K562 (cell line): ENCODE data around the gene PDCD7. TPM values are rescaled to one million over a fixed set of nuclear protein-coding genes. Genes with fewer than 3 reads are reported as not detected.
A peak's percentile ranks its signal among the peaks of the same experiment; 100 is the strongest.

ENCODE experiments used
- ATAC-seq: fragments of 200-7000 bp; cut with Tn5 transposase; 3 replicates; pipeline ENCODE4 v1.9.1; 2020; ENCODE audit warnings: moderate library complexity
- BruUV-seq: library from RNA; stranded (reverse); fragments of 400-500 nt; replicated peaks from 2 replicates; lab custom pipeline; 2021; lab: Mats Ljungman, UMichigan
- CTCF ChIA-PET: fragments of 300-600 bp; formaldehyde crosslinking; extraction: SDS; loops from one replicate; lab custom pipeline; 2021; ENCODE audit warnings: low intra/inter-chr PET ratio; lab: Yijun Ruan, JAX
- POLR2A ChIA-PET: fragments of 300-600, 350-650 bp; sonication (Branson Sonifier 250); formaldehyde crosslinking; extraction: SDS; loops from one replicate; lab custom pipeline; 2021; ENCODE audit warnings: antibody characterized with exemption, inconsistent platforms; lab: Yijun Ruan, JAX
- DNase-seq, 4 experiments: peaks; one replicate each; pipeline versions ENCODE4 v3.0.0 to v3.0.0-alpha.2; 2011 to 2018; ENCODE audit warnings: low spot score in 3 of 4, mixed read lengths in 3 of 4; ENCODE audit errors: extremely low read depth in 1 of 4
- FAIRE-seq: peaks from 2 replicates; lab custom pipeline; 2011; peaks lifted over from hg19 to GRCh38; lab: Jason Lieb, UNC
- H2AFZ ChIP-seq: 2 replicates; pipeline ENCODE4 v1.6.0; 2011; ENCODE audit warnings: low read depth, low read length, control low read depth, inconsistent platforms
- H3K27ac ChIP-seq: fragments of 200-600 bp; 3 replicates; pipeline ENCODE4 v1.8.0; 2011; ENCODE audit warnings: low read depth, mild to moderate bottlenecking, control low read depth, inconsistent platforms, low read length, moderate library complexity, mixed read lengths; ENCODE audit errors: extremely low read depth
- H3K27me3 ChIP-seq, 2 experiments: fragments of 300-600 bp in 1 of 2; 2 replicates in 1 of 2; 3 replicates in 1 of 2; pipeline versions ENCODE4 v1.6.0 to v1.8.0; 2011; ENCODE audit warnings: inconsistent platforms in 2 of 2, low read length in 2 of 2, mild to moderate bottlenecking in 1 of 2, mixed read lengths in 1 of 2, moderate library complexity in 1 of 2; ENCODE audit not compliant: control insufficient read depth in 2 of 2, insufficient read depth in 2 of 2
- H3K36me3 ChIP-seq: fragments of 300-600 bp; 3 replicates; pipeline ENCODE4 v1.8.0; 2011; ENCODE audit warnings: mild to moderate bottlenecking, low read length, inconsistent platforms; ENCODE audit not compliant: control insufficient read depth, insufficient read depth
- H3K4me1 ChIP-seq, 2 experiments: fragments of 200-600 bp in 1 of 2; replicated peaks in 1 of 2; 2 replicates in 1 of 2; 3 replicates in 1 of 2; pipeline versions ENCODE4 v1.5.1 to v1.8.0; 2011; ENCODE audit warnings: inconsistent platforms in 2 of 2, low read length in 2 of 2, mild to moderate bottlenecking in 1 of 2, mixed read lengths in 1 of 2, moderate library complexity in 1 of 2; ENCODE audit not compliant: control insufficient read depth in 2 of 2, insufficient read depth in 2 of 2
- H3K4me2 ChIP-seq: 2 replicates; pipeline ENCODE4 v1.6.1; 2011; ENCODE audit warnings: low read length, control low read depth, inconsistent platforms, mixed read lengths; ENCODE audit not compliant: insufficient read depth
- H3K4me3 ChIP-seq: fragments of 200-600 bp; sonication (generic), shearing (Covaris generic); 2 replicates; pipeline ENCODE4 v1.5.1; 2016; ENCODE audit warnings: control low read depth, inconsistent platforms
- H3K79me2 ChIP-seq: fragments of 200-600 bp; 3 replicates; pipeline ENCODE4 v1.8.0; 2011; ENCODE audit warnings: low read length, inconsistent platforms; ENCODE audit not compliant: control insufficient read depth, insufficient read depth
- H3K9ac ChIP-seq, 2 experiments: 2 replicates each; pipeline versions ENCODE4 v1.6.0 to v1.6.1; 2011; ENCODE audit warnings: low read depth in 2 of 2, low read length in 2 of 2, control low read depth in 1 of 2, inconsistent platforms in 1 of 2, mild to moderate bottlenecking in 1 of 2, mixed read lengths in 1 of 2; ENCODE audit not compliant: insufficient read depth in 1 of 2
- H3K9me1 ChIP-seq: one replicate; pipeline ENCODE4 v1.6.0; 2011; ENCODE audit warnings: inconsistent platforms, mild to moderate bottlenecking, low read length, moderate library complexity; ENCODE audit not compliant: control insufficient read depth, insufficient read depth
- H3K9me3 ChIP-seq: replicated peaks from 2 replicates; pipeline ENCODE4 v1.5.1; 2011; ENCODE audit warnings: low read depth, low read length, inconsistent platforms; ENCODE audit not compliant: control insufficient read depth, insufficient read depth
- H4K20me1 ChIP-seq: replicated peaks from 2 replicates; pipeline ENCODE4 v1.6.1; 2011; ENCODE audit warnings: low read length, inconsistent platforms, mixed read lengths; ENCODE audit not compliant: control insufficient read depth, insufficient read depth
- CBFB ChIP-seq: sonication (generic); formaldehyde crosslinking; IDR thresholded peaks from 2 replicates; pipeline ENCODE4 v1.4.0; 2020; ENCODE audit warnings: mild to moderate bottlenecking, missing genetic modification reagents
- HMGN3 ChIP-seq: IDR thresholded peaks from 2 replicates; pipeline ENCODE4 v1.6.1; 2011; ENCODE audit warnings: borderline replicate concordance, low read depth, mild to moderate bottlenecking, mixed read lengths, low read length; ENCODE audit not compliant: insufficient read length; ENCODE audit errors: extremely low read depth
- RNF2 ChIP-seq: sonication (generic); IDR thresholded peaks from 2 replicates; pipeline ENCODE4 v1.6.1; 2016
- SPI1 ChIP-seq: IDR thresholded peaks from 2 replicates; pipeline ENCODE4 v1.6.1; 2011; ENCODE audit warnings: low read depth, low read length, control low read depth, borderline replicate concordance
- TGIF2 ChIP-seq: sonication (generic); formaldehyde crosslinking; IDR thresholded peaks from 2 replicates; pipeline ENCODE4 v1.8.1; 2022; ENCODE audit warnings: mild to moderate bottlenecking, missing genetic modification reagents, moderate library complexity
- YY1 ChIP-seq, 3 experiments: IDR thresholded peaks; 2 replicates each; pipeline ENCODE4 v1.6.1; 2011; ENCODE audit warnings: low read length in 2 of 3, mild to moderate bottlenecking in 2 of 3, moderate library complexity in 2 of 3, borderline replicate concordance in 1 of 3, control low read depth in 1 of 3, low read depth in 1 of 3; ENCODE audit not compliant: insufficient read depth in 3 of 3, insufficient replicate concordance in 2 of 3, control insufficient read depth in 1 of 3, insufficient read length in 1 of 3; ENCODE audit errors: extremely low read depth in 1 of 3
- WGBS: fragments of 100-300 bp; shearing (Covaris generic); methylation state at CpG from one replicate; pipeline ENCODE4 v1.1.6; 2016; ENCODE audit warnings: low coverage, mixed read lengths; ENCODE audit not compliant: insufficient coverage; ENCODE audit errors: missing lambda C conversion rate; 5-methylcytosine and 5-hydroxymethylcytosine counted together
- in situ Hi-C: fragments of 300-500 bp; cut with MboI; formaldehyde crosslinking; loops from 4 replicates; pipeline ENCODE4 v1.15.0; 2018; ENCODE audit warnings: inconsistent platforms, mixed read lengths
- intact Hi-C: fragments of 100-400 bp; cut with micrococcal nuclease; formaldehyde crosslinking; loops from 2 replicates; pipeline ENCODE4 v1.14.2; 2022
- polyA plus RNA-seq, 8 experiments: library from polyadenylated mRNA; depleted of rRNA in 4 of 8; stranded (reverse) in 5 of 8; unstranded in 3 of 8; fragments of >200 nt; fragmentation: Nextera tagmentation in 2 of 8; fragmentation: Illumina TruSeq in 1 of 8; extraction: Ambion mirVana in 2 of 8; extraction: Trizol in 1 of 8; gene quantifications; 2 replicates each; pipeline versions ENCODE4 v1.2.1 to v1.2.3, GENCODE V29; 2011 to 2014; ENCODE audit warnings: inconsistent platforms in 1 of 8, missing spikeins in 1 of 8
- total RNA-seq, 7 experiments: library from RNA; depleted of rRNA in 6 of 7; stranded (reverse); fragments of >200 nt in 6 of 7; fragmentation: Illumina TruSeq in 2 of 7; extraction: Trizol in 2 of 7; gene quantifications; 2 replicates each; pipeline versions ENCODE4 v1.2.1 to v1.2.3, GENCODE V29; 2011 to 2021; ENCODE audit warnings: low replicate concordance in 1 of 7
- TF ChIP-seq, protein P1 (sequence below), 3 experiments: IDR thresholded peaks in 2 of 3; conservative IDR thresholded peaks in 1 of 3; 2 replicates each; pipeline ENCODE4 v1.5.1; 2011 to 2012; ENCODE audit warnings: low read length in 3 of 3, mild to moderate bottlenecking in 3 of 3, control low read depth in 2 of 3, improper control_type of control experiment in 1 of 3, inconsistent platforms in 1 of 3, low read depth in 1 of 3, mixed read lengths in 1 of 3, moderate library complexity in 1 of 3; ENCODE audit not compliant: insufficient read depth in 2 of 3
- TF ChIP-seq, protein P2 (sequence below): fragments of 450-650 bp; formaldehyde crosslinking; IDR thresholded peaks from 2 replicates; pipeline ENCODE4 v1.4.0; 2020; ENCODE audit warnings: mild to moderate bottlenecking, moderate library complexity
- TF ChIP-seq, protein P3 (sequence below): fragments of 250-450 bp; sonication (Bioruptor Pico); IDR thresholded peaks from 2 replicates; pipeline ENCODE4 v1.5.0; 2021; ENCODE audit warnings: mild to moderate bottlenecking, borderline replicate concordance
- TF ChIP-seq, protein P4 (sequence below): sonication (generic); formaldehyde crosslinking; IDR thresholded peaks from 2 replicates; pipeline ENCODE4 v1.8.0; 2022; ENCODE audit warnings: missing genetic modification reagents, mild to moderate bottlenecking, moderate library complexity, borderline replicate concordance

Gene PDCD7
- total and polyA plus RNA-seq, 9 of the 15 experiments (the other 6 are each of a cell fraction or from before 2014, with no cell fraction given), result 11.8 to 30.2 (median 18.8) TPM

DNA sequence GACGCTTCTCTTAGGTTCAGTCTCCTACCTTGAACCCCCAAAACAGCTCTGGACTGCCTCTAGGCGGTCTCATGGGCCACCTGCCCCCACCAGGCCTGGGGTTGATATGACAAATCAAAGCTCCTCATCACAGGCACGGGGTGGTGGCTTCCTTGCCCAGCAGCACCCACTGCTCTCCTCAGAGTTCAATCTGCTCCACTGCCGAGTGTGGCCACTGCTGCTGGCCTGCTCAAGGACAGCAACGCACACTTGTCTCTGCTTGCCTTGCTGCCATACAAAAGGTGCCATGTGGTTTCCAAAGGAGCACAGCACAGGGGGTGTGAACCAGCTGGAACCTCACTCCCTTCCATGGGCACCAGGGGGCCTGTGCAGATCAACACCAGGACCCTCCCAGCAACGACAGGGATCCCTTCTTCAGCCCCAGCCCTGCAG is 46.9 kb downstream of the PDCD7 start:
- Histone ChIP-seq H3K27ac (no peak overlapping the region), H3K4me1 (peaks cover 0 to 4% of the 10 kb centered on the region in 2 experiments; a peak in 1 of 5 replicates), H3K9me3 (no peaks in the 10 kb centered on the region), H4K20me1 (peaks cover 8% of the 10 kb centered on the region), H2AFZ (no peak overlapping the region), H3K27me3 (peaks cover 24 to 47% of the 10 kb centered on the region in 2 experiments), H3K9ac (no peak overlapping the region), H3K79me2 (no peaks in the 10 kb centered on the region), H3K4me2 (no peak overlapping the region), H3K9me1 (no peaks in the 10 kb centered on the region), H3K4me3 (no peak overlapping the region), H3K36me3 (no peaks in the 10 kb centered on the region)
- ATAC-seq (peak; percentile 43), FAIRE-seq (no peak), DNase-seq (peak in 1 of 4 experiments; percentile 27)
- ChIA-PET POLR2A (interaction anchor here (0.7 kb wide), 2 partner anchors 8 to 218 kb away, joined by 3 read pairs; partner anchors contain the start of gene RNU5B-1), CTCF (interaction anchor here (0.6 to 3.3 kb wide), 3 partner anchors 33 to 356 kb away, joined by 3 to 17 read pairs (median 4); no protein-coding TSS in a partner anchor)
- intact Hi-C loops, result loop anchor here (1.0 to 5.0 kb wide), 2 partner anchors 32 to 54 kb away; no protein-coding TSS in a partner anchor
- no TSS peak for BruUV-seq
- 4% methylated on average over 6 of the region's 6 CpGs for WGBS
- in situ Hi-C loops, result no loop called here
- TF ChIP-seq HMGN3, result no peak
- no peak for TF ChIP-seq RNF2
- no peak for TF ChIP-seq SPI1
- TF ChIP-seq TGIF2, result no peak
- TF ChIP-seq CBFB, result 0 out of 2 replicates have a peak, but pooled peaks have one; percentile 29
- TF ChIP-seq, protein P1, sequence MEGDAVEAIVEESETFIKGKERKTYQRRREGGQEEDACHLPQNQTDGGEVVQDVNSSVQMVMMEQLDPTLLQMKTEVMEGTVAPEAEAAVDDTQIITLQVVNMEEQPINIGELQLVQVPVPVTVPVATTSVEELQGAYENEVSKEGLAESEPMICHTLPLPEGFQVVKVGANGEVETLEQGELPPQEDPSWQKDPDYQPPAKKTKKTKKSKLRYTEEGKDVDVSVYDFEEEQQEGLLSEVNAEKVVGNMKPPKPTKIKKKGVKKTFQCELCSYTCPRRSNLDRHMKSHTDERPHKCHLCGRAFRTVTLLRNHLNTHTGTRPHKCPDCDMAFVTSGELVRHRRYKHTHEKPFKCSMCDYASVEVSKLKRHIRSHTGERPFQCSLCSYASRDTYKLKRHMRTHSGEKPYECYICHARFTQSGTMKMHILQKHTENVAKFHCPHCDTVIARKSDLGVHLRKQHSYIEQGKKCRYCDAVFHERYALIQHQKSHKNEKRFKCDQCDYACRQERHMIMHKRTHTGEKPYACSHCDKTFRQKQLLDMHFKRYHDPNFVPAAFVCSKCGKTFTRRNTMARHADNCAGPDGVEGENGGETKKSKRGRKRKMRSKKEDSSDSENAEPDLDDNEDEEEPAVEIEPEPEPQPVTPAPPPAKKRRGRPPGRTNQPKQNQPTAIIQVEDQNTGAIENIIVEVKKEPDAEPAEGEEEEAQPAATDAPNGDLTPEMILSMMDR (IDR thresholded peaks at IDR 0.05 in 2 of 3, conservative IDR thresholded peaks at IDR 0.05 in 1 of 3; ENCODE audit: insufficient read depth in 2 of 3, low read depth in 1 of 3, low read length in 3 of 3), result 0 out of 6 replicates have a peak, but pooled peaks of 1 of the 3 experiments have one; percentile 7
- TF ChIP-seq, protein P2, sequence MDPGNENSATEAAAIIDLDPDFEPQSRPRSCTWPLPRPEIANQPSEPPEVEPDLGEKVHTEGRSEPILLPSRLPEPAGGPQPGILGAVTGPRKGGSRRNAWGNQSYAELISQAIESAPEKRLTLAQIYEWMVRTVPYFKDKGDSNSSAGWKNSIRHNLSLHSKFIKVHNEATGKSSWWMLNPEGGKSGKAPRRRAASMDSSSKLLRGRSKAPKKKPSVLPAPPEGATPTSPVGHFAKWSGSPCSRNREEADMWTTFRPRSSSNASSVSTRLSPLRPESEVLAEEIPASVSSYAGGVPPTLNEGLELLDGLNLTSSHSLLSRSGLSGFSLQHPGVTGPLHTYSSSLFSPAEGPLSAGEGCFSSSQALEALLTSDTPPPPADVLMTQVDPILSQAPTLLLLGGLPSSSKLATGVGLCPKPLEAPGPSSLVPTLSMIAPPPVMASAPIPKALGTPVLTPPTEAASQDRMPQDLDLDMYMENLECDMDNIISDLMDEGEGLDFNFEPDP, result no peak
- TF ChIP-seq YY1 (IDR thresholded peaks at IDR 0.05; ENCODE audit: borderline replicate concordance in 1 of 3, control insufficient read depth in 1 of 3, extremely low read depth in 1 of 3, insufficient read depth in 3 of 3, insufficient read length in 1 of 3, insufficient replicate concordance in 2 of 3, low read depth in 1 of 3, low read length in 2 of 3), result no peak
- TF ChIP-seq, protein P3, sequence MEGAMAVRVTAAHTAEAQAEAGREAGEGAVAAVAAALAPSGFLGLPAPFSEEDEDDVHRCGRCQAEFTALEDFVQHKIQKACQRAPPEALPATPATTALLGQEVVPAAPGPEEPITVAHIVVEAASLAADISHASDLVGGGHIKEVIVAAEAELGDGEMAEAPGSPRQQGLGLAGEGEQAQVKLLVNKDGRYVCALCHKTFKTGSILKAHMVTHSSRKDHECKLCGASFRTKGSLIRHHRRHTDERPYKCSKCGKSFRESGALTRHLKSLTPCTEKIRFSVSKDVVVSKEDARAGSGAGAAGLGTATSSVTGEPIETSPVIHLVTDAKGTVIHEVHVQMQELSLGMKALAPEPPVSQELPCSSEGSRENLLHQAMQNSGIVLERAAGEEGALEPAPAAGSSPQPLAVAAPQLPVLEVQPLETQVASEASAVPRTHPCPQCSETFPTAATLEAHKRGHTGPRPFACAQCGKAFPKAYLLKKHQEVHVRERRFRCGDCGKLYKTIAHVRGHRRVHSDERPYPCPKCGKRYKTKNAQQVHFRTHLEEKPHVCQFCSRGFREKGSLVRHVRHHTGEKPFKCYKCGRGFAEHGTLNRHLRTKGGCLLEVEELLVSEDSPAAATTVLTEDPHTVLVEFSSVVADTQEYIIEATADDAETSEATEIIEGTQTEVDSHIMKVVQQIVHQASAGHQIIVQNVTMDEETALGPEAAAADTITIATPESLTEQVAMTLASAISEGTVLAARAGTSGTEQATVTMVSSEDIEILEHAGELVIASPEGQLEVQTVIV (CRISPR knock-in tag), result no peak
- TF ChIP-seq, protein P4, sequence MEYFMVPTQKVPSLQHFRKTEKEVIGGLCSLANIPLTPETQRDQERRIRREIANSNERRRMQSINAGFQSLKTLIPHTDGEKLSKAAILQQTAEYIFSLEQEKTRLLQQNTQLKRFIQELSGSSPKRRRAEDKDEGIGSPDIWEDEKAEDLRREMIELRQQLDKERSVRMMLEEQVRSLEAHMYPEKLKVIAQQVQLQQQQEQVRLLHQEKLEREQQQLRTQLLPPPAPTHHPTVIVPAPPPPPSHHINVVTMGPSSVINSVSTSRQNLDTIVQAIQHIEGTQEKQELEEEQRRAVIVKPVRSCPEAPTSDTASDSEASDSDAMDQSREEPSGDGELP, result 0 out of 2 replicates have a peak, but pooled peaks have one; percentile 23
